Spleen (tissue), 11 donors: ENCODE measurements around the gene GABBR1. TPM values are rescaled to one million over a fixed set of nuclear protein-coding genes. Genes with fewer than 3 reads are reported as not detected.

ENCODE experiments used
- DNase-seq: peaks from one replicate; pipeline ENCODE4 v3.0.0-alpha.2; 2020
- H3K27ac ChIP-seq, 8 donors: fragments of 200-600 bp; sonication (generic) in 7 of 8; 1 replicate in 4 of 8; 2 replicates in 4 of 8; pipeline versions ENCODE4 v1.5.0 to v1.8.0; 2016 to 2021; ENCODE audit warnings: inconsistent platforms in 4 of 8, mild to moderate bottlenecking in 4 of 8, moderate library complexity in 1 of 8
- H3K27me3 ChIP-seq, 7 donors: fragments of 200-600 bp; sonication (generic) in 6 of 7; replicated peaks in 1 of 7; 1 replicate in 4 of 7; 2 replicates in 3 of 7; pipeline versions ENCODE4 v1.5.0 to v1.8.0; 2016 to 2021; ENCODE audit warnings: inconsistent platforms in 3 of 7, mild to moderate bottlenecking in 1 of 7
- H3K36me3 ChIP-seq, 6 donors: fragments of 200-600 bp; sonication (generic) in 5 of 6; 1 replicate in 4 of 6; 2 replicates in 2 of 6; pipeline versions ENCODE4 v1.5.0 to v1.8.0; 2016 to 2021; ENCODE audit warnings: inconsistent platforms in 2 of 6
- H3K4me1 ChIP-seq, 6 donors: fragments of 200-600 bp; sonication (generic) in 5 of 6; 1 replicate in 3 of 6; 2 replicates in 3 of 6; pipeline versions ENCODE4 v1.5.0 to v1.8.0; 2016 to 2021; ENCODE audit warnings: inconsistent platforms in 3 of 6
- H3K4me3 ChIP-seq, 8 donors: fragments of 200-600 bp; sonication (generic) in 7 of 8; 1 replicate in 4 of 8; 2 replicates in 4 of 8; pipeline versions ENCODE4 v1.5.0 to v1.8.0; 2016 to 2021; ENCODE audit warnings: inconsistent platforms in 4 of 8, mild to moderate bottlenecking in 4 of 8, moderate library complexity in 2 of 8
- H3K9me3 ChIP-seq, 8 donors: fragments of 200-600 bp; sonication (generic) in 7 of 8; 1 replicate in 4 of 8; 2 replicates in 4 of 8; pipeline versions ENCODE4 v1.5.0 to v1.8.0; 2016 to 2021; ENCODE audit warnings: inconsistent platforms in 4 of 8
- POLR2A ChIP-seq, 3 donors: fragments of 450-650 bp; IDR thresholded peaks; one replicate each; pipeline ENCODE4 v1.5.1; 2017; ENCODE audit warnings: antibody characterized with exemption in 3 of 3, mild to moderate bottlenecking in 1 of 3
- POLR2AphosphoS5 ChIP-seq, 3 donors: sonication (generic); formaldehyde crosslinking; IDR thresholded peaks; one replicate each; pipeline ENCODE4 v1.5.1; 2017; ENCODE audit warnings: antibody characterized with exemption in 3 of 3
- WGBS, 5 donors: extraction: QIAGEN DNeasy Blood & Tissue Kit in 3 of 5; methylation state at CpG; one replicate each; pipeline versions ENCODE4 v1.1.5 to v1.1.7; 2013 to 2018; 5-methylcytosine and 5-hydroxymethylcytosine counted together
- intact Hi-C: fragments of 100-400 bp; cut with DNase I; formaldehyde crosslinking; loops from one replicate; pipeline ENCODE4 v1.15.0; 2023; ENCODE audit warnings: low total_unique reads
- polyA plus RNA-seq, 3 donors: library from polyadenylated mRNA; stranded (reverse); fragments of 200-250 nt; gene quantifications; one replicate each; pipeline ENCODE4 v1.2.1, GENCODE V29; 2013
- total RNA-seq, 7 donors: library from RNA; depleted of rRNA in 3 of 7; stranded (reverse); fragments of >200 nt in 3 of 7; fragmentation: NEBNext Ultra II Directional in 4 of 7; extraction: Animal tissue kit (Norgen Biotek cat#: 25700) in 4 of 7; gene quantifications; one replicate each; pipeline versions ENCODE4 v1.1.0 to v1.2.1, GENCODE V29; 2016 to 2021
- TF ChIP-seq, protein P1 (sequence below), 11 experiments: fragments of 200-600 bp in 7 of 11; fragments of 450-650 bp in 4 of 11; sonication (generic) in 4 of 11; IDR thresholded peaks in 8 of 11; conservative IDR thresholded peaks in 3 of 11; 1 replicate in 7 of 11; 2 replicates in 4 of 11; pipeline versions ENCODE4 v1.4.0 to v1.8.0; 2016 to 2021; ENCODE audit warnings: antibody characterized with exemption in 11 of 11, inconsistent platforms in 4 of 11, mild to moderate bottlenecking in 1 of 11
- donor health status: healthy with polysubstance abuse.
- donor health status: DM: no; HTN: no; CAD: no; lungs with moderate emphysema.
- donor health status: DM: no; HTN: no; CAD: no.
- donor health status: Bipolar disorder and iron deficiency.
- donor health status: healthy.
- donor health status: DM: no; HTN: no; CAD: no.
- donor health status: DM: yes; HTN: yes; CAD: no.

The GABBR1 gene
- total and polyA plus RNA-seq, 10 donors, result 13.8 to 122 (median 62.4) TPM

DNA sequence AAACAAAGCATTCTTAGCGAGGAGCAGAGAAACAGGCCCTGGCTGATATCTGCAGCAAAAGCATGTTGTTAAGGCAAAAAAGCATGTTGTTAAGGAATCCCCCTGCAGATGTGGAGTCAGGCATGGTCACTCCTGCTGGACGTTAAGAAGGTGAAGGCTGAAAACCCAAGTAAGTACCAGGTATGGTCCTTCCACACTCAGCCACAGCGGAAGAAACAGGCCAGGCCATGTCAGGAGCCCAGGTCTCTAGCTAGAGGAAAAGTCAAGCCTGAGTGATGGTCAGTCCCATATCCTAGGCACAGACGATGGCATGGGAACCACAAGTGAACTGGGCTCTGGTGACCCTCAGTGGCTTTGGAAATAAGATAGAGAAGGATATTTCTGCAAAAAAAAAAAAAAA, 112.8 kb downstream of the GABBR1 start:
- Histone ChIP-seq H3K4me3 (no peak overlapping the region), H3K4me1 (no peaks in the 10 kb centered on the region), H3K27ac (no peak overlapping the region), H3K27me3 (peaks cover 0 to 14% (median 0%) of the 10 kb centered on the region in 7 donors), H3K9me3 (no peaks in the 10 kb centered on the region), H3K36me3 (no peaks in the 10 kb centered on the region)
- no peak for TF ChIP-seq POLR2AphosphoS5 (IDR thresholded peaks at IDR 0.05)
- no peak for TF ChIP-seq POLR2A (IDR thresholded peaks at IDR 0.05)
- TF ChIP-seq, protein P1, sequence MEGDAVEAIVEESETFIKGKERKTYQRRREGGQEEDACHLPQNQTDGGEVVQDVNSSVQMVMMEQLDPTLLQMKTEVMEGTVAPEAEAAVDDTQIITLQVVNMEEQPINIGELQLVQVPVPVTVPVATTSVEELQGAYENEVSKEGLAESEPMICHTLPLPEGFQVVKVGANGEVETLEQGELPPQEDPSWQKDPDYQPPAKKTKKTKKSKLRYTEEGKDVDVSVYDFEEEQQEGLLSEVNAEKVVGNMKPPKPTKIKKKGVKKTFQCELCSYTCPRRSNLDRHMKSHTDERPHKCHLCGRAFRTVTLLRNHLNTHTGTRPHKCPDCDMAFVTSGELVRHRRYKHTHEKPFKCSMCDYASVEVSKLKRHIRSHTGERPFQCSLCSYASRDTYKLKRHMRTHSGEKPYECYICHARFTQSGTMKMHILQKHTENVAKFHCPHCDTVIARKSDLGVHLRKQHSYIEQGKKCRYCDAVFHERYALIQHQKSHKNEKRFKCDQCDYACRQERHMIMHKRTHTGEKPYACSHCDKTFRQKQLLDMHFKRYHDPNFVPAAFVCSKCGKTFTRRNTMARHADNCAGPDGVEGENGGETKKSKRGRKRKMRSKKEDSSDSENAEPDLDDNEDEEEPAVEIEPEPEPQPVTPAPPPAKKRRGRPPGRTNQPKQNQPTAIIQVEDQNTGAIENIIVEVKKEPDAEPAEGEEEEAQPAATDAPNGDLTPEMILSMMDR (IDR thresholded peaks at IDR 0.05 in 8 of 11, conservative IDR thresholded peaks at IDR 0.05 in 3 of 11), result no peak
- 73 to 90% (median 81%) methylated on average over 4 of the region's 4 CpGs for WGBS, 5 donors
- no peak for DNase-seq
- intact Hi-C loops, result no loop called here

DNA sequence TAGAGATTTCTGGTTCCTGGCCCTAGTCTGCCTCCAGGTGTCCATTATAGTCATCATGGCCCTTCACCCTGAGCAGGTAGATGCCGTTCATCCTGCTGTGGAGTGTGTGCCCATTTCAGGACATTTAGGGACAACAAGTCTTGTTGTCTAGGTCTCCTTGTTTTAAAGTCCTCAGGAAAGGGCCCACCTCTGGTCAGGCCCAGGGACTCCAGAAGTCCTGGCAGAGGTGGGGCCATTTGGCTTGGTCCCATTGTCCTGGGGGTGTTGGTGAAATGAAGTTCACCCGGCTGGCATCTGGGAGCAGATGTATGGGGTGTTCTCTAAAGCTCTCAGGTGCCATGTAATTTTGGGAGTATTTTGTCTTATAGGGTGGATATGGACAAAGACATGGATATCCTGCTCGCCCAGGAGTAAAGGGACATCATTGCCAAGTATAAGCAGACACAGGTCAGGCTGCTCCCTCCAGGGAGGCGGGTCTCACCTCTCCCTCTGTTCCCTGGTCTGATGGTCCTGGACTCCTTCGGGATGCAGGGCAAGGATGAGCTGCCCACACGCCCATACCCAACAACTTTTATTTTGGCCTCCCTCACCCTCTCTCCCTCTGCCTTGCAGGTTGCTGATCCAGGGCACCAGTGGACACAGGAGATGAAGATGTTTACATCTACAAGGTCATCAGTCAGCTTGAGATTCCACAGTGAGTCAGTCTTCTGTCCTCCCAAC, 113.5 kb downstream of the GABBR1 start:
- TF ChIP-seq, protein P1 (IDR thresholded peaks at IDR 0.05 in 8 of 11, conservative IDR thresholded peaks at IDR 0.05 in 3 of 11), result no peak
- TF ChIP-seq POLR2AphosphoS5 (IDR thresholded peaks at IDR 0.05), result no peak
- TF ChIP-seq POLR2A (IDR thresholded peaks at IDR 0.05), result no peak
- H3K9me3 ChIP-seq, result no peaks in the 10 kb centered on the region
- H3K27me3 ChIP-seq, result peaks cover 0 to 11% (median 0%) of the 10 kb centered on the region in 7 donors
- intact Hi-C loops, result no loop called here
- no peaks in the 10 kb centered on the region for H3K36me3 ChIP-seq
- H3K4me3 ChIP-seq, result no peak overlapping the region
- H3K4me1 ChIP-seq, result no peaks in the 10 kb centered on the region
- DNase-seq, result no peak
- 82 to 88% (median 83%) methylated on average over 6 of the region's 6 CpGs for WGBS, 5 donors
- H3K27ac ChIP-seq, result no peak overlapping the region

DNA sequence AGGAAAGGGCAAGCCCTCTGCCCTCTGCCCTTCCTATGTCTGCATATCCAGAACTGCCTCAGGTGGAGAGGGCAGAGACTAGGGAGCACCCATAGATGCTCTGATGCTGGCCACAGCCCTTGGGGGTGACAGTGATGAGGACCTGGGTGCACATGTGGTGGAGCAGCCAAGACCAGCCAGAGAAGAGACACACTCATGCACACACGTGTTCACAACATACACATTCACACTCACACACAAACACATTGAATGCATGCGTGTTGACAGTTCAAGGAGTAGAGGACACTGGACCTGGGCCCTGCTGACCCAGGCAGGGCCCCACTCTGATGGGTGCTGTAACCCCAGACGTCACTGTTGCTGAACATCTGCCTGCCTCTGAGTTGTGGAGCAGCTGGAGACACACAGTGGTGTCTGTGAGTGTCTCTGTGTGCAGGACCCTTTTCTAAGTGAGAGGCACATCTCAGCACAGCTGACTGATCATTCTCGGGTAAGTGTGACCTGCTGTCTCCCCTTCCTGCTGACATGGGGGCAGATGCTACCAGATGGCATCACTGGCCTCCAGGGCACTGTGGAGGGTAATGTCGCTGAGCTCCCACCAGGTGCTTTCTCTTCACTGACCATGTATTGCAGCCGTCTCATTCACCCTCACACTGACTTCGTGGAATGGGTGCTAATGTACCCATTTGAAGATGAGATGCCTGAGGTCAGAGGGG, 115.1 kb downstream of the GABBR1 start:
- H3K36me3 ChIP-seq, result no peaks in the 10 kb centered on the region
- TF ChIP-seq POLR2A (IDR thresholded peaks at IDR 0.05), result no peak
- TF ChIP-seq POLR2AphosphoS5 (IDR thresholded peaks at IDR 0.05), result no peak
- TF ChIP-seq, protein P1 (IDR thresholded peaks at IDR 0.05 in 8 of 11, conservative IDR thresholded peaks at IDR 0.05 in 3 of 11), result no peak
- no peak for DNase-seq
- H3K9me3 ChIP-seq, result no peaks in the 10 kb centered on the region
- H3K27me3 ChIP-seq, result peaks cover 0 to 11% (median 0%) of the 10 kb centered on the region in 7 donors
- WGBS, 5 donors, result 79 to 90% (median 81%) methylated on average over 5 to 7 of the region's 7 CpGs
- no peaks in the 10 kb centered on the region for H3K4me1 ChIP-seq
- intact Hi-C loops, result no loop called here
- no peak overlapping the region for H3K27ac ChIP-seq
- H3K4me3 ChIP-seq, result no peak overlapping the region

DNA sequence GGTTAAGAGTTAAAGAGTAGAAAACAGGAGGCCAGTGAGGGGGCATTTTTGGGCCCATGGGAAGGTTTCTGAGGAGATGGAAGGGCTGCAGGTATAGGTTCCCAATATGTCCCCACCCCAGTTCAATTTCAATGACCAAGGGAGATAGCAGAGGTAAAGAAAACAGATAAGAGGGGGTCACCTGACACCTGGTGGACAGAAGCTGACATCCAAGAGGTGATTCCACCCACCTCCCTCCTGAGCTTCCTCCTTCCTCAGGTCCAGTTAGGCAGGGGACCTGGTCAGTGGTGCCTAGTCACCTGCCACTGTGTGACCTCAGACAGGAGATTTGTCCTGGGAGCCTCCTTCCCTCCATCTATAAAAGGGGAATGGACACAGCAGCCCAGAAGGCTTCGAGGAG, 115.7 kb downstream of the GABBR1 start:
- intact Hi-C loops, result no loop called here
- 67 to 85% (median 78%) methylated on average over 1 of the region's 1 CpG for WGBS, 5 donors
- Histone ChIP-seq H3K27ac (no peak overlapping the region), H3K4me3 (no peak overlapping the region), H3K27me3 (peaks cover 0 to 11% (median 0%) of the 10 kb centered on the region in 7 donors), H3K9me3 (no peaks in the 10 kb centered on the region), H3K4me1 (no peaks in the 10 kb centered on the region), H3K36me3 (no peaks in the 10 kb centered on the region)
- DNase-seq, result no peak
- TF ChIP-seq POLR2AphosphoS5 (IDR thresholded peaks at IDR 0.05), result no peak
- TF ChIP-seq, protein P1 (IDR thresholded peaks at IDR 0.05 in 8 of 11, conservative IDR thresholded peaks at IDR 0.05 in 3 of 11), result no peak
- no peak for TF ChIP-seq POLR2A (IDR thresholded peaks at IDR 0.05)
